NCI-H510A treated with DMSO at 0.1 percent for 48 hours (cell line): ENCODE results near the gene PRR36.
A peak's percentile ranks its signal among the peaks of the same experiment; 100 is the strongest.

Experiments used
- DNase-seq: peaks from one replicate; lab custom pipeline; 2025; lab: John Stamatoyannopoulos, UW

Gene PRR36

GRCh38 chr19:7913652-7914051 lies 39.5 kb upstream of the PRR36 start:
- no peak for DNase-seq

- DNase-seq = no peak
Measured at GRCh38 chr19:7912697-7913564, 38.7 kb upstream of the PRR36 start.

- no peak for DNase-seq
Measured at GRCh38 chr19:7912144-7912696, 38.0 kb upstream of the PRR36 start.

- no peak for DNase-seq
Measured at GRCh38 chr19:7911508-7912143, 37.4 kb upstream of the PRR36 start.

- no peak for DNase-seq
Measured at GRCh38 chr19:7910321-7911161, 36.4 kb upstream of the PRR36 start.

GRCh38 chr19:7909471-7910067 lies 35.4 kb upstream of the PRR36 start:
- no peak for DNase-seq

- no peak for DNase-seq
Measured at GRCh38 chr19:7908742-7909461, 34.7 kb upstream of the PRR36 start.

- DNase-seq = no peak
Measured at GRCh38 chr19:7908078-7908699, 34.0 kb upstream of the PRR36 start.

- DNase-seq = no peak
Measured at GRCh38 chr19:7907544-7907943, 33.4 kb upstream of the PRR36 start.

GRCh38 chr19:7907122-7907521 lies 32.9 kb upstream of the PRR36 start:
- DNase-seq = no peak

GRCh38 chr19:7905859-7906258 lies 31.7 kb upstream of the PRR36 start:
- DNase-seq = no peak

- no peak for DNase-seq
Measured at GRCh38 chr19:7905268-7905667, 31.1 kb upstream of the PRR36 start.

- no peak for DNase-seq
Measured at GRCh38 chr19:7904074-7905020, 30.2 kb upstream of the PRR36 start.

GRCh38 chr19:7903244-7904073 lies 29.3 kb upstream of the PRR36 start, which contains the start of gene MAP2K7:
TSS of gene MAP2K7 (plus strand) at chr19:7903877. CDS start at chr19:7903945, 68 bp downstream.
- peak; percentile 98 for DNase-seq

GRCh38 chr19:7902796-7903243 lies 28.6 kb upstream of the PRR36 start:
- peak; percentile 29 for DNase-seq

GRCh38 chr19:7901337-7901736 lies 27.1 kb upstream of the PRR36 start:
- no peak for DNase-seq

- no peak for DNase-seq
Measured at GRCh38 chr19:7900931-7901330, 26.7 kb upstream of the PRR36 start.

GRCh38 chr19:7900401-7900870 lies 26.2 kb upstream of the PRR36 start:
- no peak for DNase-seq
